ENCODE results near the gene CASZ1.

DNA sequence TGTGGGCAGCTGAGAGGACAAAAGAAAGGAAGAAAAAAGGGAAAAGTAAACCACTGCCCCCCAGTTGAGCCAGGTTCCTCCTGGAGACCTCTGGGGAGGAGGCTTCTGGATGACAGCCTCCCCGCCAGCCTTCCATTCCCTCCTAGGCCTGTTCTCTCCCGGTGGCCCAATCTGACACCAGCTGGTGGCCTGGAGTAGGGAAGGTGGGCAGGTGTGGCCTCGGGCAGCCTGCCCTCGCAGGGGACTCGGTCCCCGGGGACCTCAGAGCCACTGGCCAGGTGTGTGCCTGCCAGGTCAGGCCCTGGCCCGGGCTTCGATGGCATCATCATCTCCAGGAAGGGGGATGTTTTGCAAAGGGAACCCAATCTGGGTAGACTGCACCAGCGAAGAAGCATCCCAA is 159.0 kb downstream of the CASZ1 start:
- TF ChIP-seq, protein P1, sequence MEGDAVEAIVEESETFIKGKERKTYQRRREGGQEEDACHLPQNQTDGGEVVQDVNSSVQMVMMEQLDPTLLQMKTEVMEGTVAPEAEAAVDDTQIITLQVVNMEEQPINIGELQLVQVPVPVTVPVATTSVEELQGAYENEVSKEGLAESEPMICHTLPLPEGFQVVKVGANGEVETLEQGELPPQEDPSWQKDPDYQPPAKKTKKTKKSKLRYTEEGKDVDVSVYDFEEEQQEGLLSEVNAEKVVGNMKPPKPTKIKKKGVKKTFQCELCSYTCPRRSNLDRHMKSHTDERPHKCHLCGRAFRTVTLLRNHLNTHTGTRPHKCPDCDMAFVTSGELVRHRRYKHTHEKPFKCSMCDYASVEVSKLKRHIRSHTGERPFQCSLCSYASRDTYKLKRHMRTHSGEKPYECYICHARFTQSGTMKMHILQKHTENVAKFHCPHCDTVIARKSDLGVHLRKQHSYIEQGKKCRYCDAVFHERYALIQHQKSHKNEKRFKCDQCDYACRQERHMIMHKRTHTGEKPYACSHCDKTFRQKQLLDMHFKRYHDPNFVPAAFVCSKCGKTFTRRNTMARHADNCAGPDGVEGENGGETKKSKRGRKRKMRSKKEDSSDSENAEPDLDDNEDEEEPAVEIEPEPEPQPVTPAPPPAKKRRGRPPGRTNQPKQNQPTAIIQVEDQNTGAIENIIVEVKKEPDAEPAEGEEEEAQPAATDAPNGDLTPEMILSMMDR (IDR thresholded peaks at IDR 0.05) = no peak
- no peak for TF ChIP-seq POLR2A (IDR thresholded peaks at IDR 0.05)

All from thyroid gland (tissue), 4 donors.